Measurements from ENCODE around the gene DUSP28.

Gene DUSP28

DNA sequence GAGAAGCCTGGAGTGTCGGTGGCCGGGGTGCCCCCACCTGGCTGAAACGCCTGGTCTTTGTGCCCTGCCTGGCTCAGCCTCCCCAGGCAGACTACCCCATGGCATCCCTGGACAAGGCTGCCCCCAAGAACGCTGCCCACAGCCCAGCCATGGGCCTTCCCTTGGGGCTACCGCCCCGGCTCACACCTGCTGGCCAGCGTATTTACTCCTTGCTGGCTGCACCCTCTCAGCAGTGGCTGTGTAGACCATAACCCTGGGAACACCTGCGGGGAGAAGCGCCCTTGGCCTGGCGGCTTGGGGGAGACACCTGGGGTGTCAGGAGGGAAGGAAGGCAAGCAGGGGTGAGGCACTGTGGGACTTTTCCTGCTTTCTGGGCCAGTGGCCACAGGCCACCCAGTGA is 43.7 kb downstream of the DUSP28 start:
- Mint-ChIP-seq H3K9me3 (no peaks in the 10 kb centered on the region), H3K4me1 (ENCODE audit: low read depth) (peaks cover 30% of the 10 kb centered on the region), H3K4me3 (no peak overlapping the region), H3K27me3 (no peaks in the 10 kb centered on the region), H3K36me3 (ENCODE audit: low read depth) (peaks cover 48% of the 10 kb centered on the region), H3K27ac (no peak overlapping the region)
- intact Hi-C loops (cut with micrococcal nuclease) = loop anchor here (5.0 kb wide), 1 partner anchor 33 kb away; no protein-coding TSS in a partner anchor

DNA sequence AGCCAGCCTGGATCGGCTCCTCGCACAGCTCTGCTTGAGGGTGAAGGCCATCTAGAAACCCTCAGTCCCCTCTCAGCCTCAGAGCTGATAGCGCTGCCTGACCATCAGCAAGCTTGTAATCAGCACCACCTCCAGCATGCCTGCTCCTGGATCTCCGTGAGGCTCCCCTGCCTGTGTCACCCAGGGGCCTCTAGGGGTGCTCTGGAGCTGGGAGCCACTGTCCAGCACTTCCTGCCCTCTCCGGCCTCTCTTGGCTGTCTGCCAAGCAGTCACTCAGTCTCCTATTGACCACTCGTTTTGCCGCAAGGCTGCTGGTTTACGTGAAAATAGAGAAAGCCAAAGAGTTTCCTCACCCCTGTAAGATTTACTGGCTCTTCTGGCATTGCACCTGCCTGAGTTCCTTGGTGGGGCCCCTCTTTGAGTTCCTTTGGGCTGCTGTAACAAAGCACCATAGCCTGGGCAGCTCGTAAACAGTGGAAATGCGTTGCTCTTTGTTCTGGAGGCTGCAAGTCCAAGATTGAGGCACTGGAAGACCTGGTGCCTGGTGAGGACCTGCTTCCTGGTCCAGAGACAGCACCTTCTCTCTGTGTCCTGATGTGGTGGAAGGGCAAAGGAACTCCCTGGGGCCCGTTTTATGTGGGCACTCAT is 44.3 kb downstream of the DUSP28 start:
- peaks cover 43% of the 10 kb centered on the region for H3K36me3 Mint-ChIP-seq (ENCODE audit: low read depth)

DNA sequence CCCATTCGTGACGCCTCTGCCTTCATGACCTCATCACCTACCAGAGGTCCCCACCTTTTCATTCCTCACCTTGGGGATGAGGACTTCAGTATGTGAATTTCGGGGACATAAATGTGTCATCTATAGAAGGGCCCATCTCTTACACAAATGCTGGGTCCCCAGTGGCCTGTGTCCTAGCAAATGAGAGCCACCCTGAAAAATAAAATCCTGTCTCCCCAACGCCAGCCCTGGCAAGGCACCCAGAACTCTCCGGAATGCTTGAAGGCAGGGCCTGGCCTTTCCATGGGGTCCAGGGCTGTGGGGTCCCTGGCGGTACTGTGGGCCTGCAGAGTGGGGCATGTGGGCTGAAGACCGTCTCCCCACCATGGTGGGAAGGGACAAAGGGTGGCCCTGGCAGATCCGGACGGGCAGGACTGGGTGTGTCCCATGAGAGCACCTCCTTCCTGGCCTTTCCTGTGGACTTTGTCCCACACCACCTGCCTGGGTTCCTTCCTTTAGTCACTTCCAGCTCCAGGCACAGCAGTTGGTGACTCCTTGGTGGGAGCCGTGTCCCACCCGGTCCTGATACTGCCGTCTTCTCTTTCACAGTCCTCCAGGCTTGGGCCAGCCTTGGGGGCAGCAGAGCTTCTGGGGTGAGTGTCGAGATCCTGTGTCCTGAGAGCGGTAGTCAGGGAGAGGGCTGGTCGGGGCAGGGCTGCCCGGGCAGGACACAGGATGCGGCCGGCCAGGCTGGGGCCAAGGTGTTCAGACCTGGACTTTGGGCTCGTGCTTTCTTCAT is 45.0 kb downstream of the DUSP28 start:
- Mint-ChIP-seq H3K36me3 (ENCODE audit: low read depth) (peaks cover 36% of the 10 kb centered on the region), H3K4me1 (ENCODE audit: low read depth) (peaks cover 30% of the 10 kb centered on the region), H3K9me3 (no peaks in the 10 kb centered on the region), H3K4me3 (no peak overlapping the region), H3K27me3 (no peaks in the 10 kb centered on the region), H3K27ac (peak overlapping the region; percentile 31)
- intact Hi-C loops (cut with micrococcal nuclease) = loop anchor here (5.0 kb wide), 1 partner anchor 32 kb away; no protein-coding TSS in a partner anchor

More for the DNA sequence above, 44.3 kb downstream of the DUSP28 start:
- intact Hi-C loops (cut with micrococcal nuclease) = loop anchor here (5.0 kb wide), 1 partner anchor 33 kb away; no protein-coding TSS in a partner anchor
- Mint-ChIP-seq H3K27me3 (no peaks in the 10 kb centered on the region), H3K4me3 (peak overlapping the region; percentile 7), H3K4me1 (ENCODE audit: low read depth) (peaks cover 30% of the 10 kb centered on the region), H3K27ac (peak overlapping the region; percentile 31), H3K9me3 (no peaks in the 10 kb centered on the region)

DNA sequence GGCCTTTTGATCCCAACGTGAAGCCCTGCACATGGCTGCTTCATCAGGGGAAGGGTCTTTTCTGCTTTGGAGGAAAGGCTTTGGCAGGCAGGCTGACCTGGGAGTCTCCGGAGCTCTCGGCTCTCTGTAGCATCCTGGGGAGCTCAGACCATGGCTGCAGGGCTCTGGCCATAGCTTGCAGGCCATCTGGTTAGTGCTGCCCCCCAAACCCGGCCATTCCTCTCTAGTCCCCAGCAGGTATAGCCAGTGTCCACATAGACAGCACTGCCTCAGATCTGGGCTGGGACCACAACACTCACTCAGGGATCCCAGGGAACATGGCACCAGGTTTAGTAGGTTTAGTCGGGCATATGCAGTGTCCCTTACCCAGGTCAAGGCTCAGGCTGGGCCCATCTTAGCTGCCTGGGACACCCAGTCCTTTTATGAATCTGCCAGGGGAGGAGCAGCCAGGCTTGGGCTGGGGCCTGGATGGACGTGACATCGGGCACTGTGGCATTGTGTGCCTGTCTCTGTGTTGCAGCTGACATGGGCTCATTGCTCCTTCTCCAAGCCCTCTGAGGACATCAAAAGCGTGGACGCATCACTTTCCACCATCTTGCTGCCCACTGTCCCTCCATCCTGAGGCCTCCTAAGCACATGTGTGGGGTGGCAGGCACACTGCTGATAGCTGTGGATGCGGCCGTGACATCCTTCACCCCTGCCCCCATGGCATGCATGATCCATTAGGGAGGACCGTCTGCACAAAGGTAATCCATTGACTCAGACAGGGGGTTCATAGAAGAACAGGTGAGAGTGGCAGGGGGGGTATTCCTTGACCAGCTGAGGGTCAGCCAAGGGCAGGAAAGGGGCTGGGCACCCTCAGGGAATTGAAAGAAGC is 45.9 kb downstream of the DUSP28 start:
- H3K27ac Mint-ChIP-seq = no peak overlapping the region
- H3K9me3 Mint-ChIP-seq = no peaks in the 10 kb centered on the region
- intact Hi-C loops (cut with micrococcal nuclease) = no loop called here
- H3K27me3 Mint-ChIP-seq = no peaks in the 10 kb centered on the region
- H3K4me3 Mint-ChIP-seq = no peak overlapping the region
- peaks cover 30% of the 10 kb centered on the region for H3K4me1 Mint-ChIP-seq (ENCODE audit: low read depth)
- peaks cover 26% of the 10 kb centered on the region for H3K36me3 Mint-ChIP-seq (ENCODE audit: low read depth)

DNA sequence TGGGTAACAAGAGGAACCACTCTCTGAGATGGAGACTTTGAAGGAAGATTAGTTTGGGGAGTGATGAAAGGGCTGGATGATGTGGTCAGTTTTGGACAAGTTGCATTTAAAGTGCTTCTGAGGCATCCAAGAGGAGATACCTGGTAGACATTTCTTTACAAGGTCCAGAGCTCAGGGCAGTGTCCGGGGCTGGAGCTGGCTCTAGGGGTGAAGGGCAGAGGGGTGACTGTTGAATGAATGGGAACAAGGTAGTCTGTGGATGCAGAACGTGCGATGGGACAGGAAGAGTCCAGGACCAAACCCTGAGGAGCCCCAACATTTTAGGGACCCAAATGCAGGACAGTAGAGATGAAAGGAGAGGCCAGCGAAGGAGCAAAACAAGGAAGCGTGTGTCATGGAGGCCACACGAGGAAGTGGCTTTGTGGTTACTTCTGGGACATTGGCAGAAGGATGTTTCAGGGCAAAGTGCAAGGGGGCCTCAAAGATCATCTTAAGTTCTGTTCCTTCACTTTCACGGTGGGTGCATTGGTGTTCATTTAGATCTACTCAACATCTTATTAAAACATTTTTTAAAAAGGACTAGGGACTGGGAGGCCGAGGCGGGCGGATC is 51.5 kb downstream of the DUSP28 start:
- Mint-ChIP-seq H3K27me3 (no peaks in the 10 kb centered on the region), H3K36me3 (ENCODE audit: low read depth) (no peaks in the 10 kb centered on the region), H3K4me3 (no peak overlapping the region), H3K4me1 (ENCODE audit: low read depth) (peaks cover 7% of the 10 kb centered on the region), H3K9me3 (no peaks in the 10 kb centered on the region), H3K27ac (no peak overlapping the region)
- intact Hi-C loops (cut with micrococcal nuclease) = loop anchor here (1.0 kb wide), 1 partner anchor 14 kb away; the partner anchor contains the start of gene GPR35
